ENCODE measurements around the gene TBRG1. TPM values are rescaled to one million over a fixed set of nuclear protein-coding genes. Genes with fewer than 3 reads are reported as not detected.
"Not testable (repeated sequence)": the region's sequence is repeated elsewhere in the genome, so short reads cannot be mapped to it uniquely, and the experiment has no call there.

Gene TBRG1
- total and polyA plus RNA-seq, 2 experiments from 2014 or later, result 24.8 to 56.6 TPM

GRCh38 chr11:124602193-124602592 is 20.5 kb upstream of the TBRG1 start:
- H3F3A ChIP-seq (replicated peaks; ENCODE audit: low read depth), result no peaks in the 10 kb centered on the region
- no peak overlapping the region for H2AFZ ChIP-seq
- H3K4me3 ChIP-seq, result no peak overlapping the region
- peaks cover 8% of the 10 kb centered on the region for H3K27me3 Mint-ChIP-seq (ENCODE audit: insufficient read depth, low read depth, poor library complexity)
- H3K4me2 ChIP-seq, result no peak overlapping the region
- no peaks in the 10 kb centered on the region for H3K36me3 Mint-ChIP-seq (ENCODE audit: low read depth)
- H3K27ac Mint-ChIP-seq, result no peak overlapping the region
- DNase-seq (ENCODE audit: low spot score), result no peak
- peaks cover 10% of the 10 kb centered on the region for H3K4me1 Mint-ChIP-seq
- H4K20me1 ChIP-seq (replicated peaks; ENCODE audit: insufficient read depth), result no peaks in the 10 kb centered on the region
- H3K27me3 ChIP-seq (ENCODE audit: insufficient read depth), result no peaks in the 10 kb centered on the region
- no peak overlapping the region for H3K27ac ChIP-seq (ENCODE audit: low read depth)
- H3K9me2 ChIP-seq (ENCODE audit: insufficient read depth), result no peaks in the 10 kb centered on the region
- no peak for ATAC-seq
- peaks cover 13% of the 10 kb centered on the region for H3K4me1 ChIP-seq (ENCODE audit: insufficient read depth)
- TF ChIP-seq JUNB (IDR thresholded peaks at IDR 0.05; ENCODE audit: unreplicated experiment) (no peak), POLR2AphosphoS5 (IDR thresholded peaks at IDR 0.05; ENCODE audit: low read depth) (no peak)
- no peaks in the 10 kb centered on the region for H3K36me3 ChIP-seq (ENCODE audit: insufficient read depth)
- H3K79me2 ChIP-seq (replicated peaks; ENCODE audit: insufficient read depth), result no peaks in the 10 kb centered on the region
- no peak overlapping the region for H3K4me3 Mint-ChIP-seq
- H3K9me3 Mint-ChIP-seq, result no peaks in the 10 kb centered on the region

DNA sequence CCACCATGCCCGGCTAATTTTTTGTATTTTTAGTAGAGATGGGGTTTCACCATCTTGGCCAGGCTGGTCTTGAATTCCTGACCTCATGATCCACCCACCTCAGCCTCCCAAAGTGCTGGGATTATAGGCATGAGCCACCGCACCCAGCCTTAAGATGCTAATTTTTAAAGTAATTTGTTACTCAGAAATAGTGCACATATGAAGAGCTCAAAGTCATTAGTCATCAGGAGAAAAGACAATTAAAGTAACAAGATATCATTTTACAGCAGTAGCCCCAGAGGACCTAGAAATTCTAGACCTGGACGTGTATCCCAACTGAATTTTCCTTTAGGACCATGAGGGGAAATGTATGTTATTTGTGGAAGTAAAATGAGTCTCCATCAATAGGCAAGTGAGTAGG is 19.9 kb upstream of the TBRG1 start:
- DNase-seq (ENCODE audit: low spot score); H3K27me3 ChIP-seq (ENCODE audit: insufficient read depth); H3K9me2 ChIP-seq (ENCODE audit: insufficient read depth); H4K20me1 ChIP-seq (replicated peaks; ENCODE audit: insufficient read depth); H3K4me2 ChIP-seq; H3K9me3 Mint-ChIP-seq; H3K27me3 Mint-ChIP-seq (ENCODE audit: insufficient read depth, low read depth, poor library complexity); H3F3A ChIP-seq (replicated peaks; ENCODE audit: low read depth); H2AFZ ChIP-seq; H3K4me3 Mint-ChIP-seq; H3K79me2 ChIP-seq (replicated peaks; ENCODE audit: insufficient read depth); H3K27ac ChIP-seq (ENCODE audit: low read depth); H3K27ac Mint-ChIP-seq; H3K36me3 ChIP-seq (ENCODE audit: insufficient read depth); H3K36me3 Mint-ChIP-seq (ENCODE audit: low read depth); H3K4me3 ChIP-seq; ATAC-seq: not testable (repeated sequence)
- peaks cover 10% of the 10 kb centered on the region for H3K4me1 Mint-ChIP-seq
- H3K4me1 ChIP-seq (ENCODE audit: insufficient read depth), result peaks cover 13% of the 10 kb centered on the region

DNA sequence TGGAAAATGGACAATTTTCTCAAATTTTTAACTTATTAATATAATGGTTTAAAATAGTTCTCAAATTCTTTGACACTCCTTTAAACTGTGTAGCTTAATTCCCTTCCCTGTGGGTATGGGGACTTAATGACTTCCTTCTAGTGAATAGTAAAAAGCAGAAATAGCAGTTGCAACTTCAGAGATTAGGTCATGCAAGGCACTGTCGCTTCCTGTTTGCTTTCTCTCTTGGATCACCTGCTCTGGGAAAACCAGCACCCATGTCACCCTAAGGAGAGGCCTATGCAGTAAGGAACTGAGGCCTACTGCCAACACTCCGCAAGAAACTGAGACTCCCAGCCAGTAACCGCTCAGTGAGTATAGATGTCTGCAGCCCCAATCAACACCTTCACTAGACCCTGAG is 16.9 kb upstream of the TBRG1 start:
- H3K27me3 Mint-ChIP-seq (ENCODE audit: insufficient read depth, low read depth, poor library complexity), result peaks cover 10% of the 10 kb centered on the region
- Histone ChIP-seq H3K27ac (ENCODE audit: low read depth) (no peak overlapping the region), H3K79me2 (replicated peaks; ENCODE audit: insufficient read depth) (no peaks in the 10 kb centered on the region), H3K4me1 (ENCODE audit: insufficient read depth) (peaks cover 7% of the 10 kb centered on the region), H3F3A (replicated peaks; ENCODE audit: low read depth) (no peaks in the 10 kb centered on the region), H3K27me3 (ENCODE audit: insufficient read depth) (no peaks in the 10 kb centered on the region), H3K36me3 (ENCODE audit: insufficient read depth) (no peaks in the 10 kb centered on the region), H4K20me1 (replicated peaks; ENCODE audit: insufficient read depth) (no peaks in the 10 kb centered on the region), H3K4me2 (no peak overlapping the region), H3K4me3 (no peak overlapping the region), H3K9me2 (ENCODE audit: insufficient read depth) (no peaks in the 10 kb centered on the region), H2AFZ (no peak overlapping the region)
- no peak overlapping the region for H3K27ac Mint-ChIP-seq
- no peaks in the 10 kb centered on the region for H3K9me3 Mint-ChIP-seq
- no peak overlapping the region for H3K4me3 Mint-ChIP-seq
- ATAC-seq (no peak), DNase-seq (ENCODE audit: low spot score) (no peak)
- peaks cover 8% of the 10 kb centered on the region for H3K4me1 Mint-ChIP-seq
- no peaks in the 10 kb centered on the region for H3K36me3 Mint-ChIP-seq (ENCODE audit: low read depth)
- TF ChIP-seq EZH2phosphoT487 (IDR thresholded peaks at IDR 0.05; ENCODE audit: unreplicated experiment) (no peak), ETS1 (IDR thresholded peaks at IDR 0.05) (no peak), EZH2 (IDR thresholded peaks at IDR 0.05; ENCODE audit: low read depth, unreplicated experiment) (no peak), CREB1 (CRISPR knock-in tag; IDR thresholded peaks at IDR 0.05; ENCODE audit: low read depth) (no peak)
- TF ChIP-seq, protein P1, sequence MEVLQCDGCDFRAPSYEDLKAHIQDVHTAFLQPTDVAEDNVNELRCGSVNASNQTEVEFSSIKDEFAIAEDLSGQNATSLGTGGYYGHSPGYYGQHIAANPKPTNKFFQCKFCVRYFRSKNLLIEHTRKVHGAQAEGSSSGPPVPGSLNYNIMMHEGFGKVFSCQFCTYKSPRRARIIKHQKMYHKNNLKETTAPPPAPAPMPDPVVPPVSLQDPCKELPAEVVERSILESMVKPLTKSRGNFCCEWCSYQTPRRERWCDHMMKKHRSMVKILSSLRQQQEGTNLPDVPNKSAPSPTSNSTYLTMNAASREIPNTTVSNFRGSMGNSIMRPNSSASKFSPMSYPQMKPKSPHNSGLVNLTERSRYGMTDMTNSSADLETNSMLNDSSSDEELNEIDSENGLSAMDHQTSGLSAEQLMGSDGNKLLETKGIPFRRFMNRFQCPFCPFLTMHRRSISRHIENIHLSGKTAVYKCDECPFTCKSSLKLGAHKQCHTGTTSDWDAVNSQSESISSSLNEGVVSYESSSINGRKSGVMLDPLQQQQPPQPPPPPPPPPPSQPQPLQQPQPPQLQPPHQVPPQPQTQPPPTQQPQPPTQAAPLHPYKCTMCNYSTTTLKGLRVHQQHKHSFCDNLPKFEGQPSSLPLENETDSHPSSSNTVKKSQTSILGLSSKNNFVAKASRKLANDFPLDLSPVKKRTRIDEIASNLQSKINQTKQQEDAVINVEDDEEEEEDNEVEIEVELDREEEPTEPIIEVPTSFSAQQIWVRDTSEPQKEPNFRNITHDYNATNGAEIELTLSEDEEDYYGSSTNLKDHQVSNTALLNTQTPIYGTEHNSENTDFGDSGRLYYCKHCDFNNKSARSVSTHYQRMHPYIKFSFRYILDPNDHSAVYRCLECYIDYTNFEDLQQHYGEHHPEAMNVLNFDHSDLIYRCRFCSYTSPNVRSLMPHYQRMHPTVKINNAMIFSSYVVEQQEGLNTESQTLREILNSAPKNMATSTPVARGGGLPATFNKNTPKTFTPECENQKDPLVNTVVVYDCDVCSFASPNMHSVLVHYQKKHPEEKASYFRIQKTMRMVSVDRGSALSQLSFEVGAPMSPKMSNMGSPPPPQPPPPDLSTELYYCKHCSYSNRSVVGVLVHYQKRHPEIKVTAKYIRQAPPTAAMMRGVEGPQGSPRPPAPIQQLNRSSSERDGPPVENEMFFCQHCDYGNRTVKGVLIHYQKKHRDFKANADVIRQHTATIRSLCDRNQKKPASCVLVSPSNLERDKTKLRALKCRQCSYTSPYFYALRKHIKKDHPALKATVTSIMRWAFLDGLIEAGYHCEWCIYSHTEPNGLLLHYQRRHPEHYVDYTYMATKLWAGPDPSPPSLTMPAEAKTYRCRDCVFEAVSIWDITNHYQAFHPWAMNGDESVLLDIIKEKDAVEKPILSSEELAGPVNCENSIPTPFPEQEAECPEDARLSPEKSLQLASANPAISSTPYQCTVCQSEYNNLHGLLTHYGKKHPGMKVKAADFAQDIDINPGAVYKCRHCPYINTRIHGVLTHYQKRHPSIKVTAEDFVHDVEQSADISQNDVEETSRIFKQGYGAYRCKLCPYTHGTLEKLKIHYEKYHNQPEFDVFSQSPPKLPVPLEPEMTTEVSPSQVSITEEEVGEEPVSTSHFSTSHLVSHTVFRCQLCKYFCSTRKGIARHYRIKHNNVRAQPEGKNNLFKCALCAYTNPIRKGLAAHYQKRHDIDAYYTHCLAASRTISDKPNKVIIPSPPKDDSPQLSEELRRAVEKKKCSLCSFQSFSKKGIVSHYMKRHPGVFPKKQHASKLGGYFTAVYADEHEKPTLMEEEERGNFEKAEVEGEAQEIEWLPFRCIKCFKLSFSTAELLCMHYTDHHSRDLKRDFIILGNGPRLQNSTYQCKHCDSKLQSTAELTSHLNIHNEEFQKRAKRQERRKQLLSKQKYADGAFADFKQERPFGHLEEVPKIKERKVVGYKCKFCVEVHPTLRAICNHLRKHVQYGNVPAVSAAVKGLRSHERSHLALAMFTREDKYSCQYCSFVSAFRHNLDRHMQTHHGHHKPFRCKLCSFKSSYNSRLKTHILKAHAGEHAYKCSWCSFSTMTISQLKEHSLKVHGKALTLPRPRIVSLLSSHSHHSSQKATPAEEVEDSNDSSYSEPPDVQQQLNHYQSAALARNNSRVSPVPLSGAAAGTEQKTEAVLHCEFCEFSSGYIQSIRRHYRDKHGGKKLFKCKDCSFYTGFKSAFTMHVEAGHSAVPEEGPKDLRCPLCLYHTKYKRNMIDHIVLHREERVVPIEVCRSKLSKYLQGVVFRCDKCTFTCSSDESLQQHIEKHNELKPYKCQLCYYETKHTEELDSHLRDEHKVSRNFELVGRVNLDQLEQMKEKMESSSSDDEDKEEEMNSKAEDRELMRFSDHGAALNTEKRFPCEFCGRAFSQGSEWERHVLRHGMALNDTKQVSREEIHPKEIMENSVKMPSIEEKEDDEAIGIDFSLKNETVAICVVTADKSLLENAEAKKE (CRISPR knock-in tag; IDR thresholded peaks at IDR 0.05), result no peak

Measured in GM23338 (cell line).